Panc1 (cell line): ENCODE measurements around the gene DAZAP1. TPM values are rescaled to one million over a fixed set of nuclear protein-coding genes. Genes with fewer than 3 reads are reported as not detected.
"Not testable (repeated sequence)": the region's sequence is repeated elsewhere in the genome, so short reads cannot be mapped to it uniquely, and the experiment has no call there.

Experiments used
- ATAC-seq: fragments of 200-7000 bp; cut with Tn5 transposase; 2 replicates; pipeline ENCODE4 v1.9.1; 2020; ENCODE audit warnings: mild to moderate bottlenecking, moderate library complexity
- BruUV-seq: library from RNA; stranded (reverse); fragments of 400-500 nt; replicated peaks from 2 replicates; lab custom pipeline; 2021; lab: Mats Ljungman, UMichigan
- CTCF ChIA-PET: fragments of 300-600 bp; sonication (Branson Sonifier 250); formaldehyde crosslinking; loops from one replicate; lab custom pipeline; 2022; ENCODE audit warnings: antibody characterized with exemption; lab: Charles Lee
- POLR2A ChIA-PET: fragments of 300-600 bp; sonication (Branson Sonifier 250); formaldehyde crosslinking; loops from one replicate; lab custom pipeline; 2022; ENCODE audit warnings: antibody characterized with exemption; lab: Charles Lee
- DNase-seq: peaks from one replicate; pipeline ENCODE4 v3.0.0-alpha.2; 2010; ENCODE audit warnings: low read depth, low spot score
- H3K27ac ChIP-seq: 2 replicates; pipeline ENCODE4 v1.5.1; 2011; ENCODE audit warnings: mild to moderate bottlenecking, low read length, inconsistent platforms
- H3K27me3 ChIP-seq: fragments of 200-500 bp; sonication (Bioruptor generic); 2 replicates; pipeline ENCODE4 v1.6.0; 2014; ENCODE audit warnings: low read length, inconsistent platforms; ENCODE audit not compliant: control insufficient read depth, insufficient read depth
- H3K36me3 ChIP-seq: fragments of 200-500 bp; sonication (Bioruptor generic); 2 replicates; pipeline ENCODE4 v1.5.1; 2014; ENCODE audit warnings: inconsistent platforms, mild to moderate bottlenecking, low read length, moderate library complexity; ENCODE audit not compliant: control insufficient read depth, insufficient read depth
- H3K4me1 ChIP-seq: 2 replicates; pipeline ENCODE4 v1.5.1; 2011; ENCODE audit warnings: inconsistent platforms, mild to moderate bottlenecking, low read length, moderate library complexity; ENCODE audit not compliant: control insufficient read depth, insufficient read depth
- H3K4me3 ChIP-seq, 2 experiments: 2 replicates each; pipeline ENCODE4 v1.5.1; 2011 to 2012; ENCODE audit warnings: low read depth in 2 of 2, low read length in 2 of 2, mild to moderate bottlenecking in 2 of 2, inconsistent platforms in 1 of 2, moderate library complexity in 1 of 2
- H3K9me3 ChIP-seq: fragments of 200-500 bp; sonication (Bioruptor generic); 2 replicates; pipeline ENCODE4 v1.5.1; 2014; ENCODE audit warnings: low read depth, mild to moderate bottlenecking, inconsistent platforms, low read length, moderate library complexity; ENCODE audit not compliant: control insufficient read depth, insufficient read depth
- POLR2AphosphoS5 ChIP-seq: IDR thresholded peaks from 2 replicates; pipeline ENCODE4 v1.6.1; 2012; ENCODE audit warnings: mild to moderate bottlenecking, low read depth, low read length, moderate library complexity
- SIN3A ChIP-seq: IDR thresholded peaks from 2 replicates; pipeline ENCODE4 v1.6.1; 2012; ENCODE audit warnings: low read depth, mild to moderate bottlenecking, low read length, moderate library complexity, borderline replicate concordance; ENCODE audit not compliant: insufficient read depth
- TCF7L2 ChIP-seq: IDR thresholded peaks from 2 replicates; pipeline ENCODE4 v1.6.1; 2011; ENCODE audit warnings: mild to moderate bottlenecking, low read depth, low read length, inconsistent platforms
- in situ Hi-C: cut with HindIII; loops from 2 replicates; pipeline ENCODE4 v1.10.0; 2016; ENCODE audit warnings: low sequenced_read_pairs, low pct_unique_long_range_greater_than_20kb
- intact Hi-C: fragments of 100-400 bp; cut with micrococcal nuclease; formaldehyde crosslinking; loops from one replicate; pipeline ENCODE4 v1.10.0; 2022; ENCODE audit not compliant: unreplicated experiment
- total RNA-seq: library from RNA; stranded (reverse); gene quantifications from one replicate; pipeline ENCODE4 v1.2.1, GENCODE V29; 2021; ENCODE audit not compliant: unreplicated experiment
- TF ChIP-seq, protein P1 (sequence below): fragments of 450-650 bp; IDR thresholded peaks from 2 replicates; pipeline ENCODE4 v1.5.1; 2017; ENCODE audit warnings: mild to moderate bottlenecking
- TF ChIP-seq, protein P2 (sequence below), 2 experiments: IDR thresholded peaks; 2 replicates each; pipeline ENCODE4 v1.6.1; 2011 to 2012; ENCODE audit warnings: low read depth in 2 of 2, control low read depth in 1 of 2, low read length in 1 of 2, mild to moderate bottlenecking in 1 of 2, moderate library complexity in 1 of 2; ENCODE audit not compliant: insufficient read depth in 1 of 2

Gene DAZAP1
- total RNA-seq, 1 experiment from 2014 or later, result 195 TPM

DNA sequence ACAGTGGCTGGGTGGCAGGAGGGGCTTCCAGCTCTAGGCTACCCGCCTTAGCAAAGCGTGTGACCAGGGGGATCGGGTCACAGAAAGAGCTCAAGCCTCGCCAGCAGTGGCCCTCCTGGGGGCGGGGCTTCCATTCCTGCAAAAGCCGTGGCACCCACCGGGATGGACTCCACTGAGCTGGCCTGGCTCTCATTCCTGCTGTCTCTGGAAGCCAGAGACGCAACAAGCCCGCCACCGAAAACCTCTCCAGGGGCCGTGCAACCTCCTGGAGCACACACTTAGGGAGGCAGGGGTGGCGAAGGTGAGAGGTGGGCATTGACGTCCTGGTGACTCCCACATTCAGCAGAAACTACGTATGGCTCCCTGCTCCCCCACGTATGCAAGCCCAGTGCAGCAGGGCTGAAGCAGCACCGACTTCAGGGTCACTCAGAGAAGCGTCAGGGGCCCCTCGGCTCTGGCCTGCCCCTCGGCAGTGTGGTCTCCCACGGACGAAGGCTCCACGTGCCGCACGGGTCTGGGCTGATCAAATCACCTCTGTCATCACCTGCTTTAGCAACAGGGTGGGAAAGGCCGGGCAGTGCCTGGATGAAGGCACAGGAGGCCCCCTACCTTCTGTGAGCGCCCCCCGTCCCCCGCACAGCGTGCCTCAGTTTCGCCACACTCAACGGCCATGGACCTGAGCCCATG is 68.5 kb downstream of the DAZAP1 start:
- DNase-seq, result no peak
- ChIA-PET POLR2A (interaction anchor here (0.6 kb wide), 1 partner anchor 64 kb away, joined by 4 read pairs; no protein-coding TSS in a partner anchor), CTCF (no interaction called here)
- Histone ChIP-seq H3K9me3 (no peaks in the 10 kb centered on the region), H3K36me3 (no peaks in the 10 kb centered on the region; the same call in 1 of the 2 replicates), H3K27ac (no peak overlapping the region), H3K4me1 (peaks cover 4% of the 10 kb centered on the region), H3K4me3 (no peak overlapping the region), H3K27me3 (no peaks in the 10 kb centered on the region)
- no TSS peak for BruUV-seq
- ATAC-seq, result no peak
- intact Hi-C loops (no loop called here), in situ Hi-C loops (no loop called here)
- no peak for TF ChIP-seq SIN3A

DNA sequence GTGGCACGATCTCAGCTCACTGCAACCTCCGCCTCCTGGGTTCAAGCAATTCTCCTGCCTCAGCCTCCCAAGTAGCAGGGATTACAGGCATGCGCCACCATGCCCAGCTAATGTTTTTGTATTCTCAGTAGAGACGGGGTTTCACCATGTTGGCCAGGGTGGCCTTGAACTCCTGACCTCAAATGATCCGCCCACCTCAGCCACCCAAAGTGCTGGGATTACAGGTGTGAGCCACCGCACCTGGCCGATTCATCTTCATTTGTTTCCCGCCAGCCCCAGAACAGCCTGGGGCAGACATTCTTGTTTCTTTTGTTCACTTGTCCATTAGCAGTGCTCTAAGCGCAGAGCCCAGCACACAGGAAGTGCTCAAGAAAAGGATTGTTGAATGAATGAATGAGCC is 69.7 kb downstream of the DAZAP1 start:
- in situ Hi-C loops, H3K27me3 ChIP-seq, ATAC-seq, H3K36me3 ChIP-seq, DNase-seq, intact Hi-C loops, CTCF ChIA-PET, H3K27ac ChIP-seq, H3K9me3 ChIP-seq, H3K4me3 ChIP-seq, POLR2A ChIA-PET, H3K4me1 ChIP-seq, BruUV-seq: not testable (repeated sequence)

DNA sequence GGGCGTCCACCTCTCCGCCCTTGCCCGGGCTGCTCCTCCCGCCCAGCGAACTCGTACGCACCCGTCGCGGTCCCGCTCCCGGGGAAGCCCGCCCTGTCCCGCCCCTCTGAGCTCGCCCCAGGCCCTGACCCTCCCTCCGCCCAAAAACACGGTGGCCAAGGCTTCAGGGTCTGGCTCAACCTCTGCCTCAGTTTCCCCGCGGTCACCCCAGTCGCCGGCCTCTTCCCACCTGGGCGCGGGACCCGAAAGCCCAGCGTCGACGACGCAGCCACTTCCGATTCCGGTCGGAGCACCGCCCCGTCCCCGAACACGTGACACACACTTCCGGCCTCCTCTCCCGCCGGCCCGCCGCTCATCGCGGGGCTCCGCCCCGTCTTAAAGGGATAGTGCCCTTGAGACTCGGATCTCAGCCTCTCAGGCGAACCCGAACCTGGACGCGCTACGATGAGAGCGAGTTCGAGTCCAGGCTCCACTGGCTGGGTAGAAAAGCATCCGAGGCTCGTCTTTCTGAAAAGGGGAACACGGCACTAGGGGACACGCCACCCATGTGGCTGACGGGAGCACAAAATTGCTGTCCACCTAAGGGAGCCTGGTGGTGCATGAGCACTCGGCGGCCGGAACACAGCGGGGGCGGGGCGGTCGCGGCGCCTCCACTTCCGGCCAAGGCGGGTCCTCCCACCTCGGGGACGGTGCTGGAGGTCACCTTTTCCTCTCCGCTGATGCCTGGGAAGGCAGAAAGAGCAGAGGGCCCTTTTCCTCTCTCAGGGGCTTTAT is 71.7 kb downstream of the DAZAP1 start, which contains the start of gene C19orf25:
C19orf25 (minus strand) TSS at position 282 of the 774 bp plus-strand sequence. CDS start 312 bp downstream, outside the sequence.
- ChIA-PET CTCF (no interaction called here), POLR2A (interaction anchor here (0.6 kb wide), 1 partner anchor 950 kb away, joined by 6 read pairs; no protein-coding TSS in a partner anchor)
- TF ChIP-seq POLR2AphosphoS5 (peak; percentile 68), TCF7L2 (no peak), SIN3A (0 out of 2 replicates have a peak, but pooled peaks have one; percentile 26)
- TF ChIP-seq, protein P1, sequence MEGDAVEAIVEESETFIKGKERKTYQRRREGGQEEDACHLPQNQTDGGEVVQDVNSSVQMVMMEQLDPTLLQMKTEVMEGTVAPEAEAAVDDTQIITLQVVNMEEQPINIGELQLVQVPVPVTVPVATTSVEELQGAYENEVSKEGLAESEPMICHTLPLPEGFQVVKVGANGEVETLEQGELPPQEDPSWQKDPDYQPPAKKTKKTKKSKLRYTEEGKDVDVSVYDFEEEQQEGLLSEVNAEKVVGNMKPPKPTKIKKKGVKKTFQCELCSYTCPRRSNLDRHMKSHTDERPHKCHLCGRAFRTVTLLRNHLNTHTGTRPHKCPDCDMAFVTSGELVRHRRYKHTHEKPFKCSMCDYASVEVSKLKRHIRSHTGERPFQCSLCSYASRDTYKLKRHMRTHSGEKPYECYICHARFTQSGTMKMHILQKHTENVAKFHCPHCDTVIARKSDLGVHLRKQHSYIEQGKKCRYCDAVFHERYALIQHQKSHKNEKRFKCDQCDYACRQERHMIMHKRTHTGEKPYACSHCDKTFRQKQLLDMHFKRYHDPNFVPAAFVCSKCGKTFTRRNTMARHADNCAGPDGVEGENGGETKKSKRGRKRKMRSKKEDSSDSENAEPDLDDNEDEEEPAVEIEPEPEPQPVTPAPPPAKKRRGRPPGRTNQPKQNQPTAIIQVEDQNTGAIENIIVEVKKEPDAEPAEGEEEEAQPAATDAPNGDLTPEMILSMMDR, result no peak
- TF ChIP-seq, protein P2, sequence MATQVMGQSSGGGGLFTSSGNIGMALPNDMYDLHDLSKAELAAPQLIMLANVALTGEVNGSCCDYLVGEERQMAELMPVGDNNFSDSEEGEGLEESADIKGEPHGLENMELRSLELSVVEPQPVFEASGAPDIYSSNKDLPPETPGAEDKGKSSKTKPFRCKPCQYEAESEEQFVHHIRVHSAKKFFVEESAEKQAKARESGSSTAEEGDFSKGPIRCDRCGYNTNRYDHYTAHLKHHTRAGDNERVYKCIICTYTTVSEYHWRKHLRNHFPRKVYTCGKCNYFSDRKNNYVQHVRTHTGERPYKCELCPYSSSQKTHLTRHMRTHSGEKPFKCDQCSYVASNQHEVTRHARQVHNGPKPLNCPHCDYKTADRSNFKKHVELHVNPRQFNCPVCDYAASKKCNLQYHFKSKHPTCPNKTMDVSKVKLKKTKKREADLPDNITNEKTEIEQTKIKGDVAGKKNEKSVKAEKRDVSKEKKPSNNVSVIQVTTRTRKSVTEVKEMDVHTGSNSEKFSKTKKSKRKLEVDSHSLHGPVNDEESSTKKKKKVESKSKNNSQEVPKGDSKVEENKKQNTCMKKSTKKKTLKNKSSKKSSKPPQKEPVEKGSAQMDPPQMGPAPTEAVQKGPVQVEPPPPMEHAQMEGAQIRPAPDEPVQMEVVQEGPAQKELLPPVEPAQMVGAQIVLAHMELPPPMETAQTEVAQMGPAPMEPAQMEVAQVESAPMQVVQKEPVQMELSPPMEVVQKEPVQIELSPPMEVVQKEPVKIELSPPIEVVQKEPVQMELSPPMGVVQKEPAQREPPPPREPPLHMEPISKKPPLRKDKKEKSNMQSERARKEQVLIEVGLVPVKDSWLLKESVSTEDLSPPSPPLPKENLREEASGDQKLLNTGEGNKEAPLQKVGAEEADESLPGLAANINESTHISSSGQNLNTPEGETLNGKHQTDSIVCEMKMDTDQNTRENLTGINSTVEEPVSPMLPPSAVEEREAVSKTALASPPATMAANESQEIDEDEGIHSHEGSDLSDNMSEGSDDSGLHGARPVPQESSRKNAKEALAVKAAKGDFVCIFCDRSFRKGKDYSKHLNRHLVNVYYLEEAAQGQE (IDR thresholded peaks at IDR 0.05; ENCODE audit: insufficient read depth in 1 of 2, low read depth in 2 of 2, low read length in 1 of 2), result peak in 1 of 2 experiments; percentile 7; a peak in 1 of 4 replicates
- BruUV-seq, result no TSS peak
- intact Hi-C loops (no loop called here), in situ Hi-C loops (no loop called here)
- ATAC-seq, result peak; percentile 97
- Histone ChIP-seq H3K36me3 (no peaks in the 10 kb centered on the region; the same call in 1 of the 2 replicates), H3K9me3 (no peaks in the 10 kb centered on the region), H3K27ac (peak within 1 kb of the TSS; percentile 89), H3K4me1 (peaks cover 4% of the 10 kb centered on the region), H3K4me3 (peak within 1 kb of the TSS; percentile 67 to 84), H3K27me3 (no peaks in the 10 kb centered on the region)
- peak; percentile 71 for DNase-seq
